ENCODE measurements around the gene COQ10A.

DNA sequence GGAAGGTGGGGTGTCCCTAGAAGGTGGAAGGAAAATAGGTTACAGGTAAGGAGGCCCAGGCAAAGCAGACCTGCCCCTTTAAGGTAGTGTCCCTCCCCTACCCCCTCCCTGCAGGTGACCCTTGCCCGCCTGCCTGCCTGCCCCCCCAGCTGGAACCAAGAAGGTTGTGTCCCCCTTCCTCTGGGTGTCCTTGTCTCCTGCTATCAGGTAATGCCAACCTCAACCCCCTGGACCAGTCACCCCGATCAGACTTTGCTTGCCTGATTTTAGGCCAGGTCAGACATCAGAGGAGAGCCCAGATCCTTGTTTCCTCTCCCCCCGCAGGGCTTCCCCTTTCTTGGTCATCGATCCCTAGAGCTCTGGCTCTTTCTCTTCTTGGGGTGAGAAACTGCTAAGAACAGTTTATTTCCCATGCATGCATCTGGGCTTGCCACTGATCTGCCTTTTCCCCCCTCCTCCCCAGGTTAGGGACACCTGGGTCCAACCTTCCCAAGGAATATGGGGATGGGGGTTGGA is 36.8 kb upstream of the COQ10A start, which contains the start of gene SLC39A5:
- TF ChIP-seq, protein P1, sequence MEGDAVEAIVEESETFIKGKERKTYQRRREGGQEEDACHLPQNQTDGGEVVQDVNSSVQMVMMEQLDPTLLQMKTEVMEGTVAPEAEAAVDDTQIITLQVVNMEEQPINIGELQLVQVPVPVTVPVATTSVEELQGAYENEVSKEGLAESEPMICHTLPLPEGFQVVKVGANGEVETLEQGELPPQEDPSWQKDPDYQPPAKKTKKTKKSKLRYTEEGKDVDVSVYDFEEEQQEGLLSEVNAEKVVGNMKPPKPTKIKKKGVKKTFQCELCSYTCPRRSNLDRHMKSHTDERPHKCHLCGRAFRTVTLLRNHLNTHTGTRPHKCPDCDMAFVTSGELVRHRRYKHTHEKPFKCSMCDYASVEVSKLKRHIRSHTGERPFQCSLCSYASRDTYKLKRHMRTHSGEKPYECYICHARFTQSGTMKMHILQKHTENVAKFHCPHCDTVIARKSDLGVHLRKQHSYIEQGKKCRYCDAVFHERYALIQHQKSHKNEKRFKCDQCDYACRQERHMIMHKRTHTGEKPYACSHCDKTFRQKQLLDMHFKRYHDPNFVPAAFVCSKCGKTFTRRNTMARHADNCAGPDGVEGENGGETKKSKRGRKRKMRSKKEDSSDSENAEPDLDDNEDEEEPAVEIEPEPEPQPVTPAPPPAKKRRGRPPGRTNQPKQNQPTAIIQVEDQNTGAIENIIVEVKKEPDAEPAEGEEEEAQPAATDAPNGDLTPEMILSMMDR (conservative IDR thresholded peaks at IDR 0.05 in 1 of 2, IDR thresholded peaks at IDR 0.05 in 1 of 2; ENCODE audit: low read depth in 1 of 2, low read length in 2 of 2): no peak
- no peak for TF ChIP-seq EZH2 (IDR thresholded peaks at IDR 0.05; ENCODE audit: low read length, missing control alignments)
